Measurements from ENCODE around the gene DMP1. TPM values are rescaled to one million over a fixed set of nuclear protein-coding genes. Genes with fewer than 3 reads are reported as not detected.

The DMP1 gene
- not detected in 2 replicates for total RNA-seq

DNA sequence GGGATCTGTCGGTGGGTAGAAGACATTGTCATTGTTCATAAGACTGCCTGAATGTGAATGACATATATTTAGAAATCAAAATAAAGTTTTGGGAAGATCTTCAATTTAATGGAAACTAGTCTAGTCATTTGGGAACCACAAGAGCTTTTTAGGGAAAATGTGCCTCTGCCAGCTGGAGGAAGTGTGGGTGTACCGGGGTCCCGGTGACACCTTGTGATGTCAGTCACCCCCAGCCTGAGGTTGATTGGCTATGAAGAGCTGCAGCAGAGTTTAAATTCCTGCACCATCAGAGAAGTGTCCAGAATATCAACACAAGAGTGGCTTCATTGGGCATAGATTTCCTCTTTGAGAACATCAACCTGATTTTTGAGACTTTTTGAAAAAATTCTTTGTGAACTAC, at the start of gene DMP1:
Gene DMP1 (plus strand): TSS at position 301 of the 400 bp plus-strand sequence. CDS start 6,213 bp downstream, outside the sequence.

DNA sequence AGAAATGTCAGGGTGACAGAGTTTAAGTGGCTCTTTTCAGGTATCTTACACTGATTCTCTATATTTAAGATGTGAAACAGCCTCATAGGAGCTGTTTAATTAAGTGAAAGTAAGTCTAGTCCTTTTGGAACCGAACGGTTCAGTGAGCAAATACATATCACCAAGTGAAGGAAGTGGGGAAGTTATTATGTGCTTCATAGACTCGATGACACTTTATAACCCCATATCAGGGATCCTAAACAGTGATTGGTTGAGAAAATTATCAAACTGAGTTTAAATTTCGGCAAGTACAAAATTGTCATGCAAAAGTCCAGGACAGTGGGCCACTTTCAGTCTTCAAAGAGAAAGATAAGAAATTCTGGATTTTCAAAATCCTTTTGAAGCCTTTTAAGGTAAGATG, 41.9 kb upstream of the DMP1 start, which contains the start of gene DSPP:
Gene DSPP (plus strand): TSS at position 301 of the 400 bp plus-strand sequence. CDS start 2,380 bp downstream, outside the sequence.

Other genes with a start within 250 kb of the DMP1 start
- gene NUDT9, start 227.7 kb upstream of the DMP1 start, total RNA-seq = 13.7 and 16.4 TPM in 2 replicates
- gene SPARCL1, start 120.9 kb upstream of the DMP1 start, total RNA-seq = 1.2 and 1.3 TPM in 2 replicates
- gene DSPP, start 41.8 kb upstream of the DMP1 start, total RNA-seq = not detected in 2 replicates
- gene IBSP, start 149.3 kb downstream of the DMP1 start, total RNA-seq = 0.15 TPM in 1 of 2 replicates, not detected in the other
- not detected in 2 replicates for gene MEPE, start 182.7 kb downstream of the DMP1 start, total RNA-seq